H9 (cell line): ENCODE results near the gene CHMP6. TPM values are rescaled to one million over a fixed set of nuclear protein-coding genes. Genes with fewer than 3 reads are reported as not detected.

Experiments
- DNase-seq: peaks from one replicate; pipeline ENCODE4 v3.0.0-alpha.2; 2017
- H2AFZ ChIP-seq: one replicate; pipeline ENCODE4 v1.6.1; 2013; ENCODE audit warnings: mild to moderate bottlenecking, low read length, control low read depth, moderate library complexity
- H2AK5ac ChIP-seq: 2 replicates; pipeline ENCODE4 v1.6.1; 2013; ENCODE audit warnings: low read length, control low read depth, mixed read lengths; ENCODE audit not compliant: insufficient read length
- H2BK120ac ChIP-seq: one replicate; pipeline ENCODE4 v1.6.1; 2013; ENCODE audit warnings: low read depth, mild to moderate bottlenecking, low read length, control low read depth, inconsistent platforms; ENCODE audit not compliant: poor library complexity, severe bottlenecking
- H2BK12ac ChIP-seq: 2 replicates; pipeline ENCODE4 v1.6.1; 2013; ENCODE audit warnings: low read length, control low read depth, mixed read lengths, low read depth; ENCODE audit not compliant: insufficient read length
- H2BK15ac ChIP-seq: 2 replicates; pipeline ENCODE4 v1.6.1; 2013; ENCODE audit warnings: low read depth, low read length, control low read depth
- H2BK20ac ChIP-seq: one replicate; pipeline ENCODE4 v1.6.1; 2013; ENCODE audit warnings: low read depth, mild to moderate bottlenecking, low read length, control low read depth, inconsistent platforms; ENCODE audit not compliant: poor library complexity, severe bottlenecking
- H2BK5ac ChIP-seq: 2 replicates; pipeline ENCODE4 v1.6.1; 2013; ENCODE audit warnings: low read length, control low read depth, mixed read lengths; ENCODE audit not compliant: insufficient read length
- H3K14ac ChIP-seq: 2 replicates; pipeline ENCODE4 v1.6.1; 2013; ENCODE audit warnings: low read length, control low read depth; ENCODE audit not compliant: insufficient read depth
- H3K18ac ChIP-seq: 2 replicates; pipeline ENCODE4 v1.6.1; 2013; ENCODE audit warnings: low read depth, mild to moderate bottlenecking, mixed read lengths, low read length, control low read depth; ENCODE audit not compliant: insufficient read length
- H3K23ac ChIP-seq: 2 replicates; pipeline ENCODE4 v1.6.1; 2013; ENCODE audit warnings: low read length, control low read depth, mixed read lengths, low read depth; ENCODE audit not compliant: insufficient read length
- H3K23me2 ChIP-seq: 2 replicates; pipeline ENCODE4 v1.6.1; 2013; ENCODE audit warnings: low read depth, mild to moderate bottlenecking, mixed read lengths, low read length, control low read depth; ENCODE audit not compliant: insufficient read length, poor library complexity, severe bottlenecking
- H3K27ac ChIP-seq: 2 replicates; pipeline ENCODE4 v1.5.1; 2013; ENCODE audit warnings: low read length, control low read depth, mixed read lengths, low read depth; ENCODE audit not compliant: insufficient read length
- H3K27me3 ChIP-seq: 2 replicates; pipeline ENCODE4 v1.6.1; 2013; ENCODE audit warnings: low read length, control low read depth, inconsistent platforms; ENCODE audit not compliant: insufficient read depth
- H3K4ac ChIP-seq: 2 replicates; pipeline ENCODE4 v1.6.1; 2013; ENCODE audit warnings: low read depth, mild to moderate bottlenecking, control low read depth, inconsistent platforms, low read length, moderate library complexity
- H3K4me1 ChIP-seq: 2 replicates; pipeline ENCODE4 v1.6.1; 2013; ENCODE audit warnings: low read length, control low read depth, inconsistent platforms; ENCODE audit not compliant: insufficient read depth
- H3K4me2 ChIP-seq: 2 replicates; pipeline ENCODE4 v1.6.1; 2013; ENCODE audit warnings: low read length, control low read depth, mixed read lengths; ENCODE audit not compliant: insufficient read length, insufficient read depth
- H3K56ac ChIP-seq: 2 replicates; pipeline ENCODE4 v1.6.1; 2013; ENCODE audit warnings: low read depth, mild to moderate bottlenecking, mixed read lengths, low read length, control low read depth; ENCODE audit not compliant: insufficient read length
- H3K79me1 ChIP-seq: 2 replicates; pipeline ENCODE4 v1.6.1; 2013; ENCODE audit warnings: low read depth, mild to moderate bottlenecking, moderate library complexity, low read length, control low read depth, inconsistent platforms; ENCODE audit not compliant: insufficient read depth, poor library complexity, severe bottlenecking
- H3K79me2 ChIP-seq: 2 replicates; pipeline ENCODE4 v1.6.1; 2013; ENCODE audit warnings: low read length, control low read depth, inconsistent platforms; ENCODE audit not compliant: insufficient read depth
- H3K9ac ChIP-seq: 2 replicates; pipeline ENCODE4 v1.6.1; 2013; ENCODE audit warnings: low read length, control low read depth, mixed read lengths; ENCODE audit not compliant: insufficient read length; ENCODE audit errors: extremely low read depth
- H3K9me3 ChIP-seq: one replicate; pipeline ENCODE4 v1.6.1; 2013; ENCODE audit warnings: low read depth, low read length, inconsistent platforms; ENCODE audit not compliant: control insufficient read depth
- H3T11ph ChIP-seq: one replicate; pipeline ENCODE4 v1.6.1; 2013; ENCODE audit warnings: mild to moderate bottlenecking, low read length, control low read depth, inconsistent platforms
- H4K20me1 ChIP-seq: one replicate; pipeline ENCODE4 v1.6.1; 2013; ENCODE audit not compliant: control insufficient read depth, insufficient read length, insufficient read depth
- H4K5ac ChIP-seq: 2 replicates; pipeline ENCODE4 v1.6.1; 2013; ENCODE audit warnings: low read depth, mild to moderate bottlenecking, mixed read lengths, low read length, control low read depth; ENCODE audit not compliant: insufficient read length
- H4K8ac ChIP-seq: replicated peaks from 2 replicates; pipeline ENCODE4 v1.6.1; 2013; ENCODE audit warnings: low read length, control low read depth, mixed read lengths, low read depth; ENCODE audit not compliant: insufficient read length
- H4K91ac ChIP-seq: 2 replicates; pipeline ENCODE4 v1.6.1; 2013; ENCODE audit warnings: low read depth, mild to moderate bottlenecking, moderate library complexity, mixed read lengths, low read length, control low read depth; ENCODE audit not compliant: insufficient read length
- H3K27ac Mint-ChIP-seq, 3 experiments: 2 replicates in 2 of 3; 3 replicates in 1 of 3; pipeline ENCODE4 v1.8.0; 2020 to 2021; ENCODE audit warnings: mixed read lengths in 3 of 3, mild to moderate bottlenecking in 1 of 3, moderate library complexity in 1 of 3
- H3K27me3 Mint-ChIP-seq: 2 replicates; pipeline ENCODE4 v1.8.0; 2021; ENCODE audit warnings: low read depth, mild to moderate bottlenecking, moderate library complexity, mixed read lengths
- H3K36me3 Mint-ChIP-seq, 3 experiments: 2 replicates in 2 of 3; 3 replicates in 1 of 3; pipeline ENCODE4 v1.8.0; 2020 to 2021; ENCODE audit warnings: low read depth in 3 of 3, mixed read lengths in 3 of 3; ENCODE audit not compliant: insufficient read depth in 1 of 3
- H3K4me1 Mint-ChIP-seq, 2 experiments: 2 replicates each; pipeline ENCODE4 v1.8.0; 2020; ENCODE audit warnings: mixed read lengths in 2 of 2
- H3K4me3 Mint-ChIP-seq, 2 experiments: 2 replicates in 1 of 2; 3 replicates in 1 of 2; pipeline ENCODE4 v1.8.0; 2020 to 2021; ENCODE audit warnings: mild to moderate bottlenecking in 2 of 2, mixed read lengths in 2 of 2, moderate library complexity in 1 of 2
- H3K9me3 Mint-ChIP-seq, 2 experiments: 2 replicates in 1 of 2; 3 replicates in 1 of 2; pipeline ENCODE4 v1.8.0; 2020; ENCODE audit warnings: mild to moderate bottlenecking in 2 of 2, mixed read lengths in 2 of 2, moderate library complexity in 1 of 2
- CTCF ChIP-seq: fragments of 200-600 bp; sonication (generic); conservative IDR thresholded peaks from 3 replicates; pipeline ENCODE4 v1.8.0; 2021; ENCODE audit warnings: antibody characterized with exemption, mild to moderate bottlenecking
- WGBS: extraction: QIAGEN DNeasy Blood & Tissue Kit; methylation state at CpG from one replicate; pipeline ENCODE4 v1.1.7; 2013; ENCODE audit warnings: missing lambda C conversion rate, low lambda C conversion rate, mixed read lengths; ENCODE audit not compliant: insufficient read length; ENCODE audit errors: extremely low coverage; 5-methylcytosine and 5-hydroxymethylcytosine counted together
- total RNA-seq: library from RNA; stranded (reverse); gene quantifications from 2 replicates; pipeline ENCODE4 v1.2.1, GENCODE V29; 2021

CHMP6 gene
- total RNA-seq, 1 experiment from 2014 or later = 23.4 TPM

DNA sequence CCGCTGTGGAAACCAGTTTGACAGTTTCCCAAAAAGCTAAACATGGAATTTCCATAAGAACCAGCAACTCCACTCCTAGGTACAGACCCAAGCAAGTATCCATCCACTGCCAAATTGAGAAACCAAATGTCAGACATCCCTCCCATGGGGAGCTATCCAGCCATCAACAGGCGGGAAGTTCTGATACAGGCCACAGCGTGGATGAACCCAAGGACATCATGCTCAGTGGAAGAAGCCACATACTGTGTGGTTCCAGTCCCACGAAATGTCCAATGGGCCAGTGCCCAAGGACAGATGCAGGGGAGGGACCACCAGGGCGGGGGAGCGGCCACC is 30.7 kb downstream of the CHMP6 start:
- Mint-ChIP-seq H3K36me3 (no peaks in the 10 kb centered on the region), H3K4me1 (peaks cover 15 to 27% of the 10 kb centered on the region in 2 experiments), H3K9me3 (peaks cover 0 to 3% of the 10 kb centered on the region in 2 experiments; a peak in 1 of 5 replicates), H3K4me3 (no peak overlapping the region; a peak in 1 of 5 replicates), H3K27me3 (peaks cover 34% of the 10 kb centered on the region), H3K27ac (no peak overlapping the region; a peak in 1 of 7 replicates)
- H3K9ac ChIP-seq = no peak overlapping the region
- H4K5ac ChIP-seq = no peak overlapping the region
- no peaks in the 10 kb centered on the region for H3K9me3 ChIP-seq
- H3K79me1 ChIP-seq = no peaks in the 10 kb centered on the region
- H2BK120ac ChIP-seq = no peak overlapping the region
- no peaks in the 10 kb centered on the region for H3K79me2 ChIP-seq
- H3K56ac ChIP-seq = no peak overlapping the region
- H2AK5ac ChIP-seq = no peak overlapping the region
- no peak overlapping the region for H4K91ac ChIP-seq
- no peak overlapping the region for H2BK5ac ChIP-seq
- H4K8ac ChIP-seq = no peak overlapping the region
- no peak overlapping the region for H2BK15ac ChIP-seq
- no peak for DNase-seq
- no peak overlapping the region for H2BK20ac ChIP-seq
- H2BK12ac ChIP-seq = no peak overlapping the region
- H3K23ac ChIP-seq = no peak overlapping the region
- H3K27ac ChIP-seq = no peak overlapping the region
- TF ChIP-seq CTCF = no peak
- H3T11ph ChIP-seq = no peak overlapping the region
- H3K23me2 ChIP-seq = peaks cover 2% of the 10 kb centered on the region
- no peaks in the 10 kb centered on the region for H4K20me1 ChIP-seq
- no peaks in the 10 kb centered on the region for H3K4me1 ChIP-seq
- H3K4ac ChIP-seq = no peak overlapping the region
- no peak overlapping the region for H2AFZ ChIP-seq
- no peak overlapping the region for H3K4me2 ChIP-seq
- WGBS = no CpG with 5 or more reads among the region's 6 CpGs
- H3K27me3 ChIP-seq = no peaks in the 10 kb centered on the region
- no peak overlapping the region for H3K18ac ChIP-seq
- no peak overlapping the region for H3K14ac ChIP-seq
